Islet of Langerhans (tissue), 1 donor: ENCODE measurements around the gene AIMP1.
A peak's percentile ranks its signal among the peaks of the same experiment; 100 is the strongest.
"Not testable (repeated sequence)": the region's sequence is repeated elsewhere in the genome, so short reads cannot be mapped to it uniquely, and the experiment has no call there.

ENCODE experiments used
- FAIRE-seq: peaks from one replicate; lab custom pipeline; 2011; peaks lifted over from hg19 to GRCh38; lab: Jason Lieb, UNC

The AIMP1 gene

GRCh38 chr4:106353786-106354185 lies 37.4 kb downstream of the AIMP1 start:
- no peak for FAIRE-seq

GRCh38 chr4:106355193-106355592 lies 38.8 kb downstream of the AIMP1 start:
- no peak for FAIRE-seq

- no peak for FAIRE-seq
These were observed 42.5 kb downstream of the AIMP1 start for GRCh38 chr4:106358899-106359298.

GRCh38 chr4:106362086-106362825 lies 45.9 kb downstream of the AIMP1 start:
- no peak for FAIRE-seq

- no peak for FAIRE-seq
These were observed 47.9 kb downstream of the AIMP1 start for GRCh38 chr4:106364282-106364681.

GRCh38 chr4:106365613-106366012 lies 49.3 kb downstream of the AIMP1 start:
- FAIRE-seq: no peak

- no peak for FAIRE-seq
These were observed 49.7 kb downstream of the AIMP1 start for GRCh38 chr4:106366026-106366425.

- FAIRE-seq: no peak
These were observed 50.7 kb downstream of the AIMP1 start for GRCh38 chr4:106367072-106367471.

GRCh38 chr4:106368678-106369077 lies 52.3 kb downstream of the AIMP1 start, which contains the start of gene GIMD1:
TSS of gene GIMD1 (minus strand) at chr4:106368778. CDS start at chr4:106367435, 1,343 bp downstream.
- no peak for FAIRE-seq

GRCh38 chr4:106369456-106370060 lies 53.2 kb downstream of the AIMP1 start:
- peak; percentile 88 for FAIRE-seq

- FAIRE-seq: no peak
These were observed 53.9 kb downstream of the AIMP1 start for GRCh38 chr4:106370214-106370613.

- no peak for FAIRE-seq
These were observed 54.8 kb downstream of the AIMP1 start for GRCh38 chr4:106371161-106371560.

- FAIRE-seq: no peak
These were observed 56.7 kb downstream of the AIMP1 start for GRCh38 chr4:106373026-106373425.

- no peak for FAIRE-seq
These were observed 63.8 kb downstream of the AIMP1 start for GRCh38 chr4:106380179-106380578.

- FAIRE-seq: no peak
These were observed 68.5 kb downstream of the AIMP1 start for GRCh38 chr4:106384878-106385277.

GRCh38 chr4:106385853-106386393 lies 69.6 kb downstream of the AIMP1 start:
- no peak for FAIRE-seq

GRCh38 chr4:106395582-106395981 lies 79.2 kb downstream of the AIMP1 start:
- FAIRE-seq: no peak

GRCh38 chr4:106398898-106399297 lies 82.5 kb downstream of the AIMP1 start:
- not testable (repeated sequence) for FAIRE-seq
